Measurements from ENCODE around the gene HOXC10. TPM values are rescaled to one million over a fixed set of nuclear protein-coding genes. Genes with fewer than 3 reads are reported as not detected.

HOXC10 gene
- total RNA-seq, 1 donor: not detected

GRCh38 chr12:54028314-54029201 is 43.6 kb downstream of the HOXC10 start, which contains the start of gene HOXC6:
TSS of gene HOXC6 (plus strand) at chr12:54028440. CDS start at chr12:54028522, 82 bp downstream.
- peak within 1 kb of the TSS; percentile 57 for H3K4me3 ChIP-seq (ENCODE audit: low read depth, low read length)
- peak; percentile 43 for DNase-seq (ENCODE audit: low read depth)
- no peak for TF ChIP-seq CTCF (IDR thresholded peaks at IDR 0.05; ENCODE audit: insufficient read depth, low read length)

DNA sequence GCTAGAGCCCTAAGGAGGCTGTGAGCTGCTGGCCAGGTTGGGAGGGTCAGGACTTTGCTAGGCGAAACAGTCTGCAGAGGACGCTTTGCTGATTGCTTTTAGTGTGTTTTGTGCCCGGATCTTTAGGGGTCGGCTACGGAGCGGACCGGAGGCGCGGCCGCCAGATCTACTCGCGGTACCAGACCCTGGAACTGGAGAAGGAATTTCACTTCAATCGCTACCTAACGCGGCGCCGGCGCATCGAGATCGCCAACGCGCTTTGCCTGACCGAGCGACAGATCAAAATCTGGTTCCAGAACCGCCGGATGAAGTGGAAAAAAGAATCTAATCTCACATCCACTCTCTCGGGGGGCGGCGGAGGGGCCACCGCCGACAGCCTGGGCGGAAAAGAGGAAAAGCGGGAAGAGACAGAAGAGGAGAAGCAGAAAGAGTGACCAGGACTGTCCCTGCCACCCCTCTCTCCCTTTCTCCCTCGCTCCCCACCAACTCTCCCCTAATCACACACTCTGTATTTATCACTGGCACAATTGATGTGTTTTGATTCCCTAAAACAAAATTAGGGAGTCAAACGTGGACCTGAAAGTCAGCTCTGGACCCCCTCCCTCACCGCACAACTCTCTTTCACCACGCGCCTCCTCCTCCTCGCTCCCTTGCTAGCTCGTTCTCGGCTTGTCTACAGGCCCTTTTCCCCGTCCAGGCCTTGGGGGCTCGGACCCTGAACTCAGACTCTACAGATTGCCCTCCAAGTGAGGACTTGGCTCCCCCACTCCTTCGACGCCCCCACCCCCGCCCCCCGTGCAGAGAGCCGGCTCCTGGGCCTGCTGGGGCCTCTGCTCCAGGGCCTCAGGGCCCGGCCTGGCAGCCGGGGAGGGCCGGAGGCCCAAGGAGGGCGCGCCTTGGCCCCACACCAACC is 44.8 kb downstream of the HOXC10 start:
- H3K4me3 ChIP-seq (ENCODE audit: low read depth, low read length): peak overlapping the region; percentile 25
- DNase-seq (ENCODE audit: low read depth): no peak
- TF ChIP-seq CTCF (IDR thresholded peaks at IDR 0.05; ENCODE audit: insufficient read depth, low read length): no peak

DNA sequence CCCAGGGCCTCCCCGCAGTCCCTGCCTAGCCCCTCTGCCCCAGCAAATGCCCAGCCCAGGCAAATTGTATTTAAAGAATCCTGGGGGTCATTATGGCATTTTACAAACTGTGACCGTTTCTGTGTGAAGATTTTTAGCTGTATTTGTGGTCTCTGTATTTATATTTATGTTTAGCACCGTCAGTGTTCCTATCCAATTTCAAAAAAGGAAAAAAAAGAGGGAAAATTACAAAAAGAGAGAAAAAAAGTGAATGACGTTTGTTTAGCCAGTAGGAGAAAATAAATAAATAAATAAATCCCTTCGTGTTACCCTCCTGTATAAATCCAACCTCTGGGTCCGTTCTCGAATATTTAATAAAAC is 45.5 kb downstream of the HOXC10 start:
- H3K4me3 ChIP-seq (ENCODE audit: low read depth, low read length): no peak overlapping the region
- no peak for DNase-seq (ENCODE audit: low read depth)
- TF ChIP-seq CTCF (IDR thresholded peaks at IDR 0.05; ENCODE audit: insufficient read depth, low read length): no peak

DNA sequence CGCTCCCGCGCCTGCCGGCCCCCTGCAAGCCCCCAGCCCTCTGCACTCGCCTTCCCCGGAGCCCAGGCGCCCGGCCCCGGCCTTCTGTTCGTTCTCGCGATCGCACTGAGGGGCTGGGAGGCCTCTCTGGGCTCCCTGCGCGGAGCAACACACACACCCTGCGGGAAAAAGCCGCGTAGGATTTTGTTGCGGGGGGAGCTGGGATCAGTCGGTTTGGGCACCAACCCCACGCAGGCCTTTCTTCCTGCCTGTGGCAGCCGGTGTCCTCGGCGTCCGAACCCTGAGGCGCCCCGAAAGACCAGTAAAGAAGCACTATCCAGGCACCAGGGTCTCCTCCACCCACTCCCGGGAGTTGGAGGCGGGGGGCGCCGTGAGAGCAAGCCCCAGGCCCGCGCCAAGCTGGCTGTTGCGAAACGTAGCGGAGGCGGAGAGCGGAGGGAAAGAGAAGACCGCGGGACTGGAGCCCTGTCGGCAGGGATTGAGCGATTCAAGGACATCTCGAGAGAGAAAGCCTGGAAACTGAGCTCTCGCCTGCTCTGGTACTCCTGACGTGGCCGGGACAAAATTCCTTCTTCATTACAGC is 46.0 kb downstream of the HOXC10 start:
- H3K4me3 ChIP-seq (ENCODE audit: low read depth, low read length): no peak overlapping the region
- DNase-seq (ENCODE audit: low read depth): peak; percentile 22
- no peak for TF ChIP-seq CTCF (IDR thresholded peaks at IDR 0.05; ENCODE audit: insufficient read depth, low read length)

GRCh38 chr12:54031480-54031879 is 46.5 kb downstream of the HOXC10 start:
- no peak overlapping the region for H3K4me3 ChIP-seq (ENCODE audit: low read depth, low read length)
- no peak for DNase-seq (ENCODE audit: low read depth)
- TF ChIP-seq CTCF (IDR thresholded peaks at IDR 0.05; ENCODE audit: insufficient read depth, low read length): no peak

GRCh38 chr12:54032086-54032619 is 47.2 kb downstream of the HOXC10 start:
- DNase-seq (ENCODE audit: low read depth): no peak
- H3K4me3 ChIP-seq (ENCODE audit: low read depth, low read length): no peak overlapping the region
- TF ChIP-seq CTCF (IDR thresholded peaks at IDR 0.05; ENCODE audit: insufficient read depth, low read length): no peak
